ENCODE results near the gene PCDHA6.
"Not testable (repeated sequence)": the region's sequence is repeated elsewhere in the genome, so short reads cannot be mapped to it uniquely, and the experiment has no call there.

Gene PCDHA6, protein sequence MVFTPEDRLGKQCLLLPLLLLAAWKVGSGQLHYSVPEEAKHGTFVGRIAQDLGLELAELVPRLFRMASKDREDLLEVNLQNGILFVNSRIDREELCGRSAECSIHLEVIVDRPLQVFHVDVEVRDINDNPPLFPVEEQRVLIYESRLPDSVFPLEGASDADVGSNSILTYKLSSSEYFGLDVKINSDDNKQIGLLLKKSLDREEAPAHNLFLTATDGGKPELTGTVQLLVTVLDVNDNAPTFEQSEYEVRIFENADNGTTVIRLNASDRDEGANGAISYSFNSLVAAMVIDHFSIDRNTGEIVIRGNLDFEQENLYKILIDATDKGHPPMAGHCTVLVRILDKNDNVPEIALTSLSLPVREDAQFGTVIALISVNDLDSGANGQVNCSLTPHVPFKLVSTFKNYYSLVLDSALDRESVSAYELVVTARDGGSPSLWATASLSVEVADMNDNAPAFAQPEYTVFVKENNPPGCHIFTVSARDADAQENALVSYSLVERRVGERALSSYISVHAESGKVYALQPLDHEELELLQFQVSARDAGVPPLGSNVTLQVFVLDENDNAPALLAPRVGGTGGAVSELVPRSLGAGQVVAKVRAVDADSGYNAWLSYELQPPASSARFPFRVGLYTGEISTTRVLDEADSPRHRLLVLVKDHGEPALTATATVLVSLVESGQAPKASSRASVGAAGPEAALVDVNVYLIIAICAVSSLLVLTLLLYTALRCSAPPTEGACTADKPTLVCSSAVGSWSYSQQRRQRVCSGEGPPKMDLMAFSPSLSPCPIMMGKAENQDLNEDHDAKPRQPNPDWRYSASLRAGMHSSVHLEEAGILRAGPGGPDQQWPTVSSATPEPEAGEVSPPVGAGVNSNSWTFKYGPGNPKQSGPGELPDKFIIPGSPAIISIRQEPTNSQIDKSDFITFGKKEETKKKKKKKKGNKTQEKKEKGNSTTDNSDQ

GRCh38 chr5:140827704-140828361, at the start of gene PCDHA6:
Gene PCDHA6, plus strand, starts transcription at chr5:140827960. Its CDS starts 132 bp downstream, at chr5:140828092.
- peak; percentile 71 for DNase-seq

- DNase-seq: no peak
Measured at GRCh38 chr5:140780512-140780911, 47.2 kb upstream of the PCDHA6 start.

DNA sequence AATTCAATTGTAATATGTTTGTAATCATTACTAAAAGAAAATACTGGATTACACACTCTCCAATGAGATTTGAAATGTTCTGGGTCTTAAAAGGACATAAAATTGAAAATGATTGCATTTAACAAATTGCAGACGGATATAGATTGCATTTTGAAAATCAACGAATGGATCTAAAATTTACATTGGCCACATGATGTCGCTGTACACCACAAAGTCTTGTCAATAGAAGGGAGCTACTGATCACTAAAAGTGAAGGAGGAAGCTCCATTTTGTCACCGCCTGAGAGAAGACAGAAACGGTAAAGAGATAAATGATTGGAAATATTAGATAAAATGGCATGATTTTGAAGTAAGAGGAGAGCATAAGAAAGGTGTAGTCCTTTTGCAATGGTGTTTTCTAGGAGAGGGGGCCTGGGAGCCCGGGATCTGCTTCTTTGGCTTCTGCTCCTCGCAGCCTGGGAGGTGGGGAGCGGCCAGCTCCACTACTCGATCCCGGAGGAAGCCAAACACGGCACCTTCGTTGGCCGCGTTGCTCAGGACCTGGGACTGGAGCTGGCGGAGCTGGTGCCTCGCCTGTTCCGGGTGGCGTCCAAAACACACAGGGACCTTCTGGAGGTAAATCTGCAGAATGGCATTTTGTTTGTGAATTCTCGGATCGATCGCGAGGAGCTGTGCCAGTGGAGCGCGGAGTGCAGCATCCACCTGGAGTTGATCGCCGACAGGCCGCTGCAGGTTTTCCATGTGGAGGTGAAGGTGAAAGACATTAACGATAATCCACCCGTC, 41.7 kb upstream of the PCDHA6 start, which contains the start of gene PCDHA1:
TSS of gene PCDHA1 (plus strand) at position 236 of the 782 bp plus-strand sequence.
- peak; percentile 80 for DNase-seq

- DNase-seq: not testable (repeated sequence)
Measured at GRCh38 chr5:140787422-140787821, 40.3 kb upstream of the PCDHA6 start.

DNA sequence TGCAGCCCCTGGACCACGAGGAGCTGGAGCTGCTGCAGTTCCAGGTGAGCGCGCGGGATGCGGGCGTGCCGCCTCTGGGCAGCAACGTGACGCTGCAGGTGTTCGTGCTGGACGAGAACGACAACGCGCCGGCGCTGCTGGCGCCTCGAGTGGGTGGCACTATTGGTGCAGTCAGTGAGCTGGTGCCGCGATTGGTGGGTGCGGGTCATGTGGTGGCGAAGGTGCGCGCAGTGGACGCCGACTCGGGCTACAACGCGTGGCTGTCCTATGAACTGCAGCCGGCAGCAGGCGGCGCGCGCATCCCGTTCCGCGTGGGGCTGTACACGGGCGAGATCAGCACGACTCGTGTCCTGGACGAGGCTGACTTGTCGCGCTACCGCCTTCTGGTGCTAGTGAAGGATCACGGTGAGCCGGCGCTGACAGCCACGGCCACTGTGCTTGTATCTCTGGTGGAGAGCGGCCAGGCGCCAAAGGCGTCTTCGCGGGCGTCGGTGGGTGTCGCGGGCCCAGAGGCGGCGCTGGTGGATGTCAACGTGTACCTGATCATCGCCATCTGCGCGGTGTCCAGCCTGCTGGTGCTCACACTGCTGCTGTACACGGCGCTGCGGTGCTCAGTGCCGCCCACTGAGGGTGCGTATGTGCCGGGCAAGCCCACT, 39.8 kb upstream of the PCDHA6 start:
- not testable (repeated sequence) for DNase-seq

GRCh38 chr5:140791089-140791488, 36.7 kb upstream of the PCDHA6 start:
- DNase-seq: no peak

GRCh38 chr5:140794595-140795258, 33.0 kb upstream of the PCDHA6 start, which contains the start of gene PCDHA2:
Gene PCDHA2, plus strand, starts transcription at chr5:140794852.
- peak; percentile 27 for DNase-seq

DNA sequence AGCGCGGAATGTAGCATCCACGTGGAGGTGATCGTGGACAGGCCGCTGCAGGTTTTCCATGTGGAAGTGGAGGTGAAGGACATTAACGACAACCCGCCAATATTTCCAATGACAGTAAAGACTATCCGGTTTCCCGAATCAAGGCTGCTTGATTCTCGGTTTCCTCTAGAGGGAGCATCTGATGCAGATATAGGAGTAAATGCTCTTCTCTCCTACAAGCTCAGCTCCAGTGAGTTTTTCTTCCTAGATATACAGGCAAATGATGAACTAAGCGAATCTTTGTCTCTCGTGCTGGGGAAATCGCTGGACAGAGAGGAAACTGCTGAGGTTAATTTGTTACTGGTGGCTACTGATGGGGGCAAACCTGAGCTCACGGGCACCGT, 32.5 kb upstream of the PCDHA6 start:
- peak; percentile 25 for DNase-seq

DNA sequence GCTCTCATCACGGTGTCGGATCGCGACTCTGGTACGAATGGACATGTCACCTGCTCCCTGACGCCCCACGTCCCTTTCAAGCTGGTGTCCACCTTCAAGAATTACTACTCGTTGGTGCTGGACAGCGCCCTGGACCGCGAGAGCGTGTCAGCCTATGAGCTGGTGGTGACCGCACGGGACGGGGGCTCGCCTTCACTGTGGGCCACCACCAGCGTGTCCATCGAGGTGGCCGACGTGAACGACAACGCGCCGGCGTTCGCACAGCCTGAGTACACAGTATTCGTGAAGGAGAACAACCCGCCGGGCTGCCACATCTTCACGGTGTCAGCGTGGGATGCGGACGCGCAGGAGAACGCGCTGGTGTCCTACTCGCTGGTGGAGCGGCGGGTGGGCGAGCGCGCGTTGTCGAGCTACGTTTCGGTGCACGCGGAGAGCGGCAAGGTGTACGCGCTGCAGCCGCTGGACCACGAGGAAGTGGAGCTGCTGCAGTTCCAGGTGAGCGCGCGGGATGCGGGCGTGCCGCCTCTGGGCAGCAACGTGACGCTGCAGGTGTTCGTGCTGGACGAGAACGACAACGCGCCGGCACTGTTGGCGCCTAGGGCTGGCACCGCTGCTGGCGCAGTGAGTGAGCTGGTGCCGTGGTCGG, 31.6 kb upstream of the PCDHA6 start:
- DNase-seq: not testable (repeated sequence)

DNA sequence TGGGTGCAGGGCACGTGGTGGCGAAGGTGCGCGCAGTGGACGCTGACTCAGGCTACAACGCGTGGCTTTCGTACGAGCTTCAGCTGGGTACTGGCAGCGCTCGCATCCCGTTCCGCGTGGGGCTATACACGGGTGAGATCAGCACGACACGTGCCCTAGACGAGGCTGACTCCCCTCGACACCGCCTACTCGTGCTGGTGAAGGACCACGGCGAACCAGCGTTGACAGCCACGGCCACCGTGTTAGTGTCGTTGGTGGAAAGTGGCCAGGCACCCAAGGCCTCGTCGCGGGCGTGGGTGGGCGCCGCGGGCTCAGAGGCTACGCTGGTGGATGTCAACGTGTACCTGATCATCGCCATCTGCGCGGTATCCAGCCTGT, 31.1 kb upstream of the PCDHA6 start:
- no peak for DNase-seq

DNA sequence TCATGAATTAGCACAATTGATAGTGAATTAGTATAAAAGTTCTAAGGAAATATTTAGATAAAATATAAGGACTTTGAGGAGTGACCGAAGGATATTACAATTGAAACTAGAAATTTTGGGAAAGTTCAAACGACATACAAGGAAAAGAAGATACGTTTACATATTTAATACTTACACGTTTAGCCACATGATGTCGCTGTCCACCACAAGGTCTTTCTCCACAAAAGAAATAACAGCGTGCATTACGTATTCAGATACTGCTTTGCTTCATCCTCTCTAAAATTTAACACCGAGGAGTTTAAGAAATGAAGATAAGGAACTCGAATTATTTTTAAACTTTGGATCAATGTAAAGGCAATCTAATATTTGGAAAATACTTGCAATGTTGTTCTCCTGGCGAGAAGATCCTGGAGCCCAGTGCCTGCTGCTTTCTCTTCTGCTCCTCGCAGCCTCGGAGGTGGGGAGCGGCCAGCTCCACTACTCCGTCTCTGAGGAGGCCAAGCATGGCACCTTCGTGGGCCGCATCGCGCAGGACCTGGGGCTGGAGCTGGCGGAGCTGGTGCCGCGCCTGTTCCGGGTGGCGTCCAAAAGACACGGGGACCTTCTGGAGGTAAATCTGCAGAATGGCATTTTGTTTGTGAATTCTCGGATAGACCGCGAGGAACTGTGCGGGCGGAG, 26.8 kb upstream of the PCDHA6 start, which contains the start of gene PCDHA3:
TSS of gene PCDHA3 (plus strand) at position 242 of the 678 bp plus-strand sequence.
- DNase-seq: peak; percentile 6

DNA sequence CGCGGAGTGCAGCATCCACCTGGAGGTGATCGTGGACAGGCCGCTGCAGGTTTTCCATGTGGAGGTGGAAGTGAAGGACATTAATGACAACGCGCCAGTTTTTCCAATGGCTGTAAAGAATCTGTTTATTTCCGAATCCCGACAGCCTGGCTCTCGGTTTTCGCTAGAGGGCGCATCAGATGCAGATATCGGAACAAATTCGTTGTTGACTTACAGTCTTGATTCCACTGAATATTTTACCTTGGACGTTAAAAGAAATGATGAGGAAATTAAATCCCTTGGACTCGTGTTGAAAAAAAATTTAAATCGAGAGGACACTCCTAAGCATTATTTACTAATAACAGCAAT, 26.3 kb upstream of the PCDHA6 start:
- DNase-seq: no peak

- not testable (repeated sequence) for DNase-seq
Measured at GRCh38 chr5:140802381-140802780, 25.4 kb upstream of the PCDHA6 start.

DNA sequence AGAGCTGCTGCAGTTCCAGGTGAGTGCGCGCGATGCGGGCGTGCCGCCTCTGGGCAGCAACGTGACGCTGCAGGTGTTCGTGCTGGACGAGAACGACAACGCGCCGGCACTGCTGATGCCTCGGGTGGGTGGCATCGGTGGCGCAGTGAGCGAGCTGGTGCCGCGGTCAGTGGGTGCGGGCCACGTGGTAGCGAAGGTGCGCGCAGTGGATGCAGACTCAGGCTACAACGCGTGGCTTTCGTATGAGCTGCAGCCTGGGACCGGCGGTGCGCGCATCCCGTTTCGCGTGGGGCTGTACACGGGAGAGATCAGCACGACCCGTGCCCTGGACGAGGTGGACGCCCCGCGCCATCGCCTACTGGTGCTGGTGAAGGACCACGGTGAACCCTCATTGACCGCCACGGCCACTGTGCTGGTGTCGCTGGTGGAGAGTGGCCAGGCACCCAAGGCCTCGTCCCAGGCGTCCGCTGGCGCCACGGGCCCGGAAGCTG, 24.9 kb upstream of the PCDHA6 start:
- DNase-seq: no peak

DNA sequence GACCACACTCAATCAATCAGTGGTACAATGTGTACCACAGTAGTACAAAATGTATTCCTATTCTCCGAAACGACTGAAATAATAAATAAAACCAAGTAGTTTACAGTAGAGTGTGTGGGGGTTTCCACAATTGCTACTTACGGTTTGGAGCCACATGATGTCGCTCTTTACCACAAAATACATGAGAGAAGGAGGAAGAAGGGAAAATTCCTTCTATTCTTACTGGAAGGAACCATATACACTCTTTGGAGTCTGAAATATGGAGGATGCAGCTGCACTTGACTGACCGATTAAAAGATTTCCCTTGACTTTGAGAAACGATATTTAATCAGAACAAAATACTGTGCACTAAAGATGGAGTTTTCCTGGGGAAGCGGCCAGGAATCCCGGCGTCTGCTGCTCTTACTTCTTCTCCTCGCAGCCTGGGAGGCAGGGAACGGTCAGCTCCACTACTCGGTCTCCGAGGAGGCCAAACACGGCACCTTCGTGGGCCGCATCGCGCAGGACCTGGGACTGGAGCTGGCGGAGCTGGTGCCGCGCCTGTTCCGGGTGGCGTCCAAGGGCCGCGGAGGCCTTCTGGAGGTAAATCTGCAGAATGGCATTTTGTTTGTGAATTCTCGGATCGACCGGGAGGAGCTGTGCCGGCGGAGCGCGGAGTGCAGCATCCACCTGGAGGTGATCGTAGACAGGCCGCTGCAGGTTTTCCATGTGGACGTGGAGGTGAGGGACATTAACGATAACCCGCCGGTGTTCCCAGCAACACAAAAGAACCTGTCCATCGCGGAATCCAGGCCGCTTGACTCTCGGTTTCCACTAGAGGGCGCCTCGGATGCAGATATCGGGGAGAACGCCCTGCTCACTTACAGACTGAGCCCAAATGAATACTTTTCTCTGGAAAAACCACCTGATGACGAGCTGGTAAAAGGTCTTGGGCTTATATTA, 20.7 kb upstream of the PCDHA6 start, which contains the start of gene PCDHA4:
TSS of gene PCDHA4 (plus strand) at position 235 of the 942 bp plus-strand sequence.
- peak; percentile 80 for DNase-seq

DNA sequence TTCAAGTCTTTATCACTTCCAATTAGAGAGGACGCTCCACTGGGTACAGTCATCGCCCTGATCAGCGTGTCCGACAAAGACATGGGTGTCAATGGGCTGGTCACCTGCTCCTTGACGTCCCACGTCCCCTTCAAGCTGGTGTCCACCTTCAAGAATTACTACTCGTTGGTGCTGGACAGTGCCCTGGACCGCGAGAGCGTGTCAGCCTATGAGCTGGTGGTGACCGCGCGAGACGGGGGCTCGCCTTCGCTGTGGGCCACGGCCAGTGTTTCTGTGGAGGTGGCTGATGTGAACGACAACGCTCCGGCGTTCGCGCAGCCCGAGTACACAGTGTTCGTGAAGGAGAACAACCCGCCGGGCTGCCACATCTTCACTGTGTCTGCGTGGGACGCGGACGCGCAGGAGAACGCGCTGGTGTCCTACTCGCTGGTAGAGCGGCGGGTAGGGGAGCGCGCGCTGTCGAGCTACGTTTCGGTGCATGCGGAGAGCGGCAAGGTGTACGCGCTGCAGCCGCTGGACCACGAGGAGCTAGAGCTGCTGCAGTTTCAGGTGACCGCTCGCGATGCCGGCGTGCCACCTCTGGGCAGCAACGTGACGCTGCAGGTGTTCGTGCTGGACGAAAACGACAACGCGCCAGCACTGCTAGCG, 19.4 kb upstream of the PCDHA6 start:
- not testable (repeated sequence) for DNase-seq

DNA sequence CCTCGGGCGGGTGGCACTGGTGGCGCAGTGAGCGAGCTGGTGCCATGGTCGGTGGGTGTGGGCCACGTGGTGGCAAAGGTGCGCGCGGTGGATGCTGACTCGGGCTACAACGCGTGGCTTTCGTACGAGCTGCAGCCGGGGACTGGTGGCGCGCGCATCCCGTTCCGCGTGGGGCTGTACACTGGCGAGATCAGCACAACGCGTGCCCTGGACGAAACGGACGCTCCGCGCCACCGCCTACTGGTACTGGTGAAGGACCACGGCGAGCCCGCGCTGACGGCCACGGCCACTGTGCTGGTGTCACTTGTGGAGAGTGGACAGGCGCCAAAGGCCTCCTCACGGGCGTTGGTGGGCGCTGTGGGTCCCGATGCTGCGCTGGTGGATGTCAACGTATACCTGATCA, 18.9 kb upstream of the PCDHA6 start:
- DNase-seq: no peak
